HuH-7.5 (cell line): ENCODE results near the gene ISY1.

Experiments used
- DNase-seq: peaks from one replicate; pipeline ENCODE4 v3.0.0; 2011; ENCODE audit warnings: low spot score

Gene ISY1

DNA sequence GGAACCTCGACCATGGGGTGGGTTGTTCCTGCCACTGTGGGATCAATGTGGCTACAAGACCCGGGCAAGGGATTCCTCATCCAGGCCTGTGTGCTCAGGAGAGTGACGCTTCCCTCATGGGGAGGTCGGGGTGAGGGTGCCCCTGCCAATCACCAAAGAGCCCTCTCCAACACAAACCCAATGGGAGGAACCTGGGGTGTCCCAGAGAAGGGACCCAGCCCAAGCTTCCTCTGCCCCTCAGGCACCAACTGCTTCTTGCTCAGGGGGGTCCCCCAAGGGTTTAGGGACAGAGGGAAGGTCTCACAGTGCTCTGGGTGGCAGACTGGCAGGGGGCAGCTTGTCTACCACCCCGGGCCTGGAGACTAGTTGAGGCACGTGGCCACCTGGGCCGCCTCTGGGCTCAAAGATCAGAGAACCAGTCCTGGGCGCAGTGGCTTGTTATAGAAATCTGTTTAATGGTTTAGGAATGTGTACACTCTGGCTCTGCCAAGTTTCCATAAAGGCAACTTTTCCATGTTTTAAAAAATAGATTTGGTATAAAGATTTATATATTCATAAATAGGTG, 73.6 kb downstream of the ISY1 start:
- no peak for DNase-seq

GRCh38 chr3:129085818-129086217, 75.0 kb downstream of the ISY1 start:
- DNase-seq, result no peak

DNA sequence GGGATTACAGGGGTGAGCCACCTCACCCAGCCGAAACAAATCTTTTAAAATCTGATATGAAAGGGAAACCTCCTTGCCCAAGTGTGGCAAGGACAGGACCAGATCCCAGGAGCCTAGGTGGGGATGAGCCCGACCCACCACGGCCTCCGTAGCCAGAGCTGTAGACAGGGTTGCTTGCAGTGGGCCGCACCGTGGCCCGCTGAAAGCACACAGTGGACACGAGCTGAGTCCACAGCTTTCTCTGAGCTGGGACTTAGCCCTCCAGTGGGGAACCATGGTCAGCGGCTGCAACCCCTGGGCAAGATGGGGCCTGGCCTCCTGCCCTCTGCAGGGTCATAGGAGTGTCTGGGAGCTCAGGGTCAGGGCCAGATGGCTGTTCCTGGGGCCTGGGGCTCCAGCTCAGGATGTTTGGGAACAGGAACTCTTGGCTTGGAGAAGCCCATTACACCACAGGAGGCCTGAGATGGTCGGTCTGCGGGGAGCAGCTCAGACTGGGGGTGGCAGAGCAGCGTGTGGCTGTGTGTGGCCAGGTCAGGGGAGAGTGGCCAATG, 75.6 kb downstream of the ISY1 start:
- DNase-seq, result no peak

- no peak for DNase-seq
These were observed 76.4 kb downstream of the ISY1 start for GRCh38 chr3:129084501-129084900.

GRCh38 chr3:129082026-129082425, 78.8 kb downstream of the ISY1 start:
- DNase-seq, result no peak

DNA sequence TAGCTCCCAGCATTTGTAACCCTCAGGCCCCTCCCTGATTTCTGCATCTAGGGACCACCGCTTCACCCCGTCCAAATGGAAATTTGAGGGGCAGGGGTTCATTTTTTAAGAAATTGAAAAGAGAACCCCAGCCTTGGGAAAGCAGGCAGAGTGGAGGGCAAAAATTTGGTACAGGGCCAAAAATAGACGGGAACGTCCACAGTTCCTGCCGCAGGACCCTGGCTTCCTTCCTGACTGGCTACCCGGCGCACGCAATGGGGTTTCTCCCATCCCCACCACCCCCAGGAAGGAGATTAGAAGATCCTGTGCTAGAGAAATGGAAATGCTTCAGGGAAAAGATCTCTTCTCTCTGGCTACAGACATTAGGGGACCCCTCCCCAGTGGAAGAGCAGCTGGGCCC, 79.4 kb downstream of the ISY1 start:
- DNase-seq, result no peak

DNA sequence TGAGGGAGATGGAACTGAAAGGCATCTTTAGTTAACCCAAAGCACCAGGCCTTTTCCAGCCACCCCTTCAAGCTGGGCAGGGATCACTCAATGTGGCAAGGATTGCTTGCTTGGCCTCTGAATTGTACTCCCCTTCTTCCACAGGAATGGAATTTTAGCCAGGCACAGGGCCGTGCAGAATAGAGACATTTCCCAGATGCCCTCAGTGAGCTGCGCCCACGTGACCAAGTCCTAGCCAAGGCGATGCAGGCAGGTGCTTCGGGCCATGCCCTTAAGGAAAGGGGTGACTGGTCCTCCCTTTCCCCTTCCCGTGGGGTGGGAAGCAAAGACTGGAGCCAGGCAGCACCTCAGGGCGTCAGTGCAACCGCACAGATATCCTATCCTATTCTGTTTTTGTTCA, 82.4 kb downstream of the ISY1 start:
- DNase-seq, result no peak
